B cell (primary cell): ENCODE results near the gene PLGRKT.
"Not testable (repeated sequence)": the region's sequence is repeated elsewhere in the genome, so short reads cannot be mapped to it uniquely, and the experiment has no call there.

Experiments
- CTCF ChIP-seq: fragments of 200-600 bp; IDR thresholded peaks from one replicate; pipeline ENCODE4 v1.8.0; 2022; ENCODE audit warnings: antibody characterized with exemption, mild to moderate bottlenecking
- EZH2 ChIP-seq: IDR thresholded peaks from 2 replicates; pipeline ENCODE4 v1.6.1; 2012; ENCODE audit warnings: borderline replicate concordance, low read depth, mild to moderate bottlenecking, moderate library complexity, low read length; ENCODE audit not compliant: insufficient read depth, poor library complexity, severe bottlenecking

DNA sequence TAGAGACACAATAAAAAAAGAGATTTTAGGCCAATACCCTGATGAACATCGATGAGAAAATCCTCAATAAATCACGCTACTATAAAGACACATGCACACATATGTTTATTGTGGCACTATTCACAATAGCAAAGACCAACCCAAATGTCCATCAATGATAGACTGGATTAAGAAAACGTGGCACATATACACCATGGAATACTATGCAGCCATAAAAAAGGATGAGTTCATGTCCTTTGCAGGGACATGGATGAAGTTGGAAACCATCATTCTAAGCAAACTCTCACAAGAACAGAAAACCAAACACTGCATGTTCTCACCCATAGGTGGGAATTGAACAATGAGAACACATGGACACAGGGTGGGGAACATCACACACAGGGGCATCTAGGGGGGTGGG is 106.4 kb downstream of the PLGRKT start:
- TF ChIP-seq CTCF, EZH2: not testable (repeated sequence)
